ENCODE results near the gene KLK14. TPM values are rescaled to one million over a fixed set of nuclear protein-coding genes. Genes with fewer than 3 reads are reported as not detected.

Gene KLK14
- total RNA-seq, 2 experiments from 2014 or later = 0.22 TPM; not detected in 1

GRCh38 chr19:51108066-51108804 lies 25.5 kb upstream of the KLK14 start, which contains the start of gene CTU1:
Gene CTU1, minus strand, starts transcription at chr19:51108409. Its CDS starts 3,840 bp downstream, at chr19:51104569.
- Mint-ChIP-seq H3K9me3 (no peaks in the 10 kb centered on the region), H3K4me3 (peak within 1 kb of the TSS; percentile 95), H3K27me3 (no peaks in the 10 kb centered on the region), H3K36me3 (ENCODE audit: low read depth) (peaks cover 30% of the 10 kb centered on the region), H3K4me1 (ENCODE audit: low read depth) (peaks cover 38% of the 10 kb centered on the region), H3K27ac (peak within 1 kb of the TSS; percentile 91)
- Histone ChIP-seq H3K4me1 (ENCODE audit: insufficient read depth, low read length) (peaks cover 29% of the 10 kb centered on the region), H3K36me3 (ENCODE audit: insufficient read depth, low read length) (peaks cover 2% of the 10 kb centered on the region), H3K27ac (ENCODE audit: low read depth in 1 of 2, low read length in 2 of 2) (peak within 1 kb of the TSS; percentile 60 to 63), H3K27me3 (ENCODE audit: control insufficient read depth in 1 of 2, insufficient read depth in 2 of 2, low read length in 2 of 2) (no peaks in the 10 kb centered on the region), H3K9me3 (ENCODE audit: control insufficient read depth in 1 of 2, insufficient read depth in 1 of 2, low read length in 2 of 2) (no peaks in the 10 kb centered on the region), H3K4me3 (ENCODE audit: low read length) (peak within 1 kb of the TSS; percentile 83)
- intact Hi-C loops (cut with DNase I, micrococcal nuclease) = loop anchor here (1.0 to 10.0 kb wide), 6 partner anchors 303 to 1083 kb away; partner anchors contain the start of genes ASPDH (in 1 of the 2), JOSD2 (in 1 of the 2), VRK3 (in 1 of the 2) and ZNF473 (in 1 of the 2)
- CTCF ChIA-PET = interaction anchor here (2.4 kb wide), 1 partner anchor 12 kb away, joined by 8 read pairs; no protein-coding TSS in a partner anchor
- POLR2A ChIA-PET = interaction anchor here (1.0 to 1.1 kb wide), 2 partner anchors 22 to 24 kb away, joined by 3 to 12 read pairs; no protein-coding TSS in a partner anchor
- DNase-seq (peak; percentile 96 to 100 (median 98)), ATAC-seq (ENCODE audit: poor library complexity) (peak; percentile 98)
- TF ChIP-seq CTCF (IDR thresholded peaks at IDR 0.05) = no peak

- Histone ChIP-seq H3K27ac (ENCODE audit: low read depth in 1 of 2, low read length in 2 of 2) (peak overlapping the region in 1 of 2 donors; percentile 51), H3K27me3 (ENCODE audit: control insufficient read depth in 1 of 2, insufficient read depth in 2 of 2, low read length in 2 of 2) (no peaks in the 10 kb centered on the region), H3K4me1 (ENCODE audit: insufficient read depth, low read length) (peaks cover 30% of the 10 kb centered on the region), H3K4me3 (ENCODE audit: low read length) (peak overlapping the region; percentile 83), H3K9me3 (ENCODE audit: control insufficient read depth in 1 of 2, insufficient read depth in 1 of 2, low read length in 2 of 2) (no peaks in the 10 kb centered on the region), H3K36me3 (ENCODE audit: insufficient read depth, low read length) (peaks cover 8% of the 10 kb centered on the region)
- Mint-ChIP-seq H3K36me3 (ENCODE audit: low read depth) (peaks cover 37% of the 10 kb centered on the region), H3K4me1 (ENCODE audit: low read depth) (peaks cover 45% of the 10 kb centered on the region), H3K4me3 (peak overlapping the region; percentile 95), H3K9me3 (no peaks in the 10 kb centered on the region), H3K27me3 (no peaks in the 10 kb centered on the region), H3K27ac (peak overlapping the region; percentile 91)
- POLR2A ChIA-PET = interaction anchor here (1.1 kb wide), 1 partner anchor 25 kb away, joined by 12 read pairs; no protein-coding TSS in a partner anchor
- intact Hi-C loops (cut with DNase I, micrococcal nuclease) = loop anchor here (1.0 to 10.0 kb wide), 6 partner anchors 303 to 1083 kb away; partner anchors contain the start of genes ASPDH (in 1 of the 2), JOSD2 (in 1 of the 2), VRK3 (in 1 of the 2) and ZNF473 (in 1 of the 2)
- no peak for TF ChIP-seq CTCF (IDR thresholded peaks at IDR 0.05)
- DNase-seq = peak in 1 of 14 experiments; percentile 8
- CTCF ChIA-PET = interaction anchor here (1.1 kb wide), 1 partner anchor 13 kb away, joined by 3 read pairs; no protein-coding TSS in a partner anchor
- ATAC-seq (ENCODE audit: poor library complexity) = no peak
Observed at GRCh38 chr19:51107406-51108065, 24.8 kb upstream of the KLK14 start.

GRCh38 chr19:51103926-51104341 lies 21.2 kb upstream of the KLK14 start:
- no peaks in the 10 kb centered on the region for H3K27me3 ChIP-seq (ENCODE audit: control insufficient read depth in 1 of 2, insufficient read depth in 2 of 2, low read length in 2 of 2)
- no peaks in the 10 kb centered on the region for H3K9me3 ChIP-seq (ENCODE audit: control insufficient read depth in 1 of 2, insufficient read depth in 1 of 2, low read length in 2 of 2)
- TF ChIP-seq CTCF (IDR thresholded peaks at IDR 0.05) = no peak
- Mint-ChIP-seq H3K36me3 (ENCODE audit: low read depth) (peaks cover 64% of the 10 kb centered on the region), H3K4me1 (ENCODE audit: low read depth) (peaks cover 59% of the 10 kb centered on the region), H3K27ac (no peak overlapping the region), H3K27me3 (no peaks in the 10 kb centered on the region), H3K9me3 (no peaks in the 10 kb centered on the region), H3K4me3 (no peak overlapping the region)
- POLR2A ChIA-PET = no interaction called here
- ATAC-seq (ENCODE audit: poor library complexity) (no peak), DNase-seq (no peak)
- peaks cover 34% of the 10 kb centered on the region for H3K4me1 ChIP-seq (ENCODE audit: insufficient read depth, low read length)
- no peak overlapping the region for H3K27ac ChIP-seq (ENCODE audit: low read depth in 1 of 2, low read length in 2 of 2)
- no peak overlapping the region for H3K4me3 ChIP-seq (ENCODE audit: low read length)
- intact Hi-C loops (cut with DNase I, micrococcal nuclease) = loop anchor here in 1 of 2 experiments (10.0 kb wide), 2 partner anchors 601 to 1079 kb away; partner anchors contain the start of genes VRK3 and ZNF473
- H3K36me3 ChIP-seq (ENCODE audit: insufficient read depth, low read length) = peaks cover 33% of the 10 kb centered on the region
- CTCF ChIA-PET = no interaction called here

All from CD4-positive, alpha-beta T cell (primary cell).